HFFc6 (cell line): ENCODE results near the gene ALDH3B2. TPM values are rescaled to one million over a fixed set of nuclear protein-coding genes. Genes with fewer than 3 reads are reported as not detected.
"Not testable (repeated sequence)": the region's sequence is repeated elsewhere in the genome, so short reads cannot be mapped to it uniquely, and the experiment has no call there.

Source experiments
- DNase-seq: peaks from one replicate; pipeline ENCODE4 v3.0.0-alpha.2; 2018
- H3K27ac Mint-ChIP-seq: 2 replicates; pipeline ENCODE4 v1.8.0; 2020; ENCODE audit warnings: mild to moderate bottlenecking, mixed read lengths
- H3K27me3 Mint-ChIP-seq: 2 replicates; pipeline ENCODE4 v1.8.0; 2021; ENCODE audit warnings: mild to moderate bottlenecking, moderate library complexity, mixed read lengths; ENCODE audit not compliant: insufficient read depth
- H3K36me3 Mint-ChIP-seq: 2 replicates; pipeline ENCODE4 v1.8.0; 2021; ENCODE audit warnings: low read depth, mixed read lengths
- H3K4me1 Mint-ChIP-seq: 2 replicates; pipeline ENCODE4 v1.8.0; 2020; ENCODE audit warnings: low read depth, mixed read lengths
- H3K4me3 Mint-ChIP-seq: 2 replicates; pipeline ENCODE4 v1.8.0; 2020; ENCODE audit warnings: mild to moderate bottlenecking, moderate library complexity, mixed read lengths
- H3K9me3 Mint-ChIP-seq: 2 replicates; pipeline ENCODE4 v1.8.0; 2020; ENCODE audit warnings: mild to moderate bottlenecking, mixed read lengths
- CTCF ChIP-seq: fragments of 200-600 bp; sonication (generic); IDR thresholded peaks from 2 replicates; pipeline ENCODE4 v1.5.0; 2021; ENCODE audit warnings: antibody characterized with exemption, mild to moderate bottlenecking
- total RNA-seq, 6 experiments: library from RNA; stranded (reverse); fragmentation: NEBNext Ultra II Directional; extraction: Animal tissue kit (Norgen Biotek cat#: 25700); gene quantifications; 2 replicates in 1 of 6; 3 replicates in 5 of 6; pipeline ENCODE4 v1.2.3, GENCODE V29; 2021

The ALDH3B2 gene
- total RNA-seq, 6 experiments from 2014 or later: not detected

- H3K4me3 Mint-ChIP-seq: no peak overlapping the region
- peaks cover 20% of the 10 kb centered on the region for H3K27me3 Mint-ChIP-seq
- H3K36me3 Mint-ChIP-seq: no peaks in the 10 kb centered on the region
- no peaks in the 10 kb centered on the region for H3K4me1 Mint-ChIP-seq
- no peak overlapping the region for H3K27ac Mint-ChIP-seq
- H3K9me3 Mint-ChIP-seq: no peaks in the 10 kb centered on the region
- DNase-seq: no peak
- no peak for TF ChIP-seq CTCF
These were observed 35.6 kb downstream of the ALDH3B2 start for GRCh38 chr11:67638535-67639437.

- not testable (repeated sequence) for H3K9me3 Mint-ChIP-seq, H3K4me3 Mint-ChIP-seq, H3K4me1 Mint-ChIP-seq, DNase-seq, H3K27ac Mint-ChIP-seq, H3K36me3 Mint-ChIP-seq
- peaks cover 18% of the 10 kb centered on the region for H3K27me3 Mint-ChIP-seq
These were observed 37.0 kb downstream of the ALDH3B2 start for GRCh38 chr11:67637441-67637840.

- TF ChIP-seq CTCF: no peak
- Mint-ChIP-seq H3K27ac (no peak overlapping the region), H3K4me1 (no peaks in the 10 kb centered on the region), H3K9me3 (no peaks in the 10 kb centered on the region), H3K4me3 (no peak overlapping the region), H3K36me3 (no peaks in the 10 kb centered on the region), H3K27me3 (peaks cover 13% of the 10 kb centered on the region)
- DNase-seq: no peak
These were observed 37.5 kb downstream of the ALDH3B2 start for GRCh38 chr11:67636962-67637361.

- peaks cover 5% of the 10 kb centered on the region for H3K4me1 Mint-ChIP-seq
- no peak overlapping the region for H3K27ac Mint-ChIP-seq
- no peak overlapping the region for H3K4me3 Mint-ChIP-seq
- no peaks in the 10 kb centered on the region for H3K36me3 Mint-ChIP-seq
- peaks cover 9% of the 10 kb centered on the region for H3K27me3 Mint-ChIP-seq
- H3K9me3 Mint-ChIP-seq: no peaks in the 10 kb centered on the region
- no peak for DNase-seq
- no peak for TF ChIP-seq CTCF
These were observed 39.2 kb downstream of the ALDH3B2 start for GRCh38 chr11:67635231-67635521.

- Mint-ChIP-seq H3K4me1 (peaks cover 5% of the 10 kb centered on the region), H3K4me3 (no peak overlapping the region), H3K27ac (no peak overlapping the region), H3K27me3 (peaks cover 5% of the 10 kb centered on the region; the same call in 1 of the 2 replicates), H3K9me3 (no peaks in the 10 kb centered on the region), H3K36me3 (no peaks in the 10 kb centered on the region)
- TF ChIP-seq CTCF: no peak
- no peak for DNase-seq
These were observed 39.8 kb downstream of the ALDH3B2 start for GRCh38 chr11:67634366-67635230.
